Measurements from ENCODE around the gene RP9. TPM values are rescaled to one million over a fixed set of nuclear protein-coding genes. Genes with fewer than 3 reads are reported as not detected.

RP9 gene
- total RNA-seq = 6.0 and 8.7 TPM in 2 replicates

GRCh38 chr7:33109005-33109757 is at the start of gene RP9:
RP9 (minus strand) TSS chr7:33109404; CDS start chr7:33109372, 32 bp downstream.

DNA sequence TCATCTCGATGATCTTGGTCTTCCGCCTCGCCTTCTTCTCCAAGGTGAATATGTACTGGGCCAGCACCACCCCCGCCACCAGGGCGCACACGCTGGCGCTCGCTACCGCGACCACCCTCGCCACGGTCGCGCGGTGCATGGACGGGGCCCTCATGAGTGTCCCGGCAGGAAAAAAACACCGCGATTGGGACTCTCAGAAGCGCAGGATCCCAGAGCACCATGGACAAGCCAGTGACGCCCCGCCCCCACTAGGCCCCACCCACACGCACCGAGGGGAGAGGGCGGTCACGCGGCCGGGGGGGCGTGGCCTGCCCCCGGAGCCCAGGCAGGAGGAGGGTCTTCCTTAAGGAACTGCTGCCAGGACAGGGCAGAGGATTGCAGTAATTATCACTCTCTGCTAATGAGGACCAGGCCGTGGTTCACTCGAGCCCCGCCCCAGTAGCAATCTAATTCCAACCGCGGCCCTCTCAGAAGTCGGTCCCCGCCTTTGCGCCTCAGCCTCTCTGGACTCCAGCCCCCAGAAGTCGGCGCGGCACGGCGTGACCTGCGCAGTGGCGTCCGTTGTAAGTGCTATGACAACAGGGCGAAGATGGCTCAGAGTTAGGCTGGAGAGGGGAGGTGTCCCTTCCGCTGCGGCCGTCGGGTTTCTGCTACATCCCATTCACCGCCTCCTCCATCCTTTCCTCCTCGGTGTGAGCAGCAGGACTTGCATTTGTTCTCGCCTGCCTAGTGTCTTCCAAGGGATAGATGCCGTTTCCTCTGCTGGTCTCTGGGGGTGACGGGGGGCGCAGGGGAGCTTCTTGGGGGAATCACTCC is 20.0 kb upstream of the RP9 start, which contains the start of gene BBS9:
Gene BBS9 (plus strand): TSS at position 575 of the 816 bp plus-strand sequence. CDS start 16,689 bp downstream, outside the sequence.

GRCh38 chr7:33062023-33062781 is 47.0 kb downstream of the RP9 start, which contains the start of gene NT5C3A:
NT5C3A (minus strand) TSS chr7:33062776; CDS start chr7:33062705, 71 bp downstream.

Other genes with a start within 250 kb of the RP9 start
- 42.0 and 49.9 TPM in 2 replicates for gene KBTBD2, start 217.6 kb downstream of the RP9 start, total RNA-seq
- gene FKBP9, start 152.0 kb downstream of the RP9 start, total RNA-seq = 348 and 361 TPM in 2 replicates
- 32.0 and 34.5 TPM in 2 replicates for gene NT5C3A, start 46.6 kb downstream of the RP9 start, total RNA-seq
- gene BBS9, start 20.2 kb upstream of the RP9 start, total RNA-seq = 7.2 and 8.5 TPM in 2 replicates

Data from tracheal epithelial cell (primary cell).